ENCODE data around the gene SNAPC4.
"Not testable (repeated sequence)": the region's sequence is repeated elsewhere in the genome, so short reads cannot be mapped to it uniquely, and the experiment has no call there.

SNAPC4 gene

GRCh38 chr9:136407911-136408310 lies 7.9 kb upstream of the SNAPC4 start:
- no peak for DNase-seq (ENCODE audit: low read depth, low spot score)

- DNase-seq (ENCODE audit: low read depth, low spot score), result not testable (repeated sequence)
Observed at GRCh38 chr9:136407061-136407460, 7.1 kb upstream of the SNAPC4 start.

- DNase-seq (ENCODE audit: low read depth, low spot score), result not testable (repeated sequence)
Observed at GRCh38 chr9:136405904-136406303, 5.9 kb upstream of the SNAPC4 start.

- DNase-seq (ENCODE audit: low read depth, low spot score), result no peak
Observed at GRCh38 chr9:136405481-136405880, 5.5 kb upstream of the SNAPC4 start.

GRCh38 chr9:136404801-136405136 lies 4.8 kb upstream of the SNAPC4 start:
- no peak for DNase-seq (ENCODE audit: low read depth, low spot score)

GRCh38 chr9:136403915-136404800 lies 4.2 kb upstream of the SNAPC4 start:
- DNase-seq (ENCODE audit: low read depth, low spot score), result no peak

- no peak for DNase-seq (ENCODE audit: low read depth, low spot score)
Observed at GRCh38 chr9:136403538-136403914, 3.6 kb upstream of the SNAPC4 start.

GRCh38 chr9:136402067-136402466 lies 2.1 kb upstream of the SNAPC4 start:
- DNase-seq (ENCODE audit: low read depth, low spot score), result no peak

- DNase-seq (ENCODE audit: low read depth, low spot score), result no peak
Observed at GRCh38 chr9:136401173-136401922, 1.4 kb upstream of the SNAPC4 start.

- no peak for DNase-seq (ENCODE audit: low read depth, low spot score)
Observed at GRCh38 chr9:136399176-136400037, 563 bp downstream of the SNAPC4 start.

GRCh38 chr9:136398286-136398685 lies 1.7 kb downstream of the SNAPC4 start:
- no peak for DNase-seq (ENCODE audit: low read depth, low spot score)

- no peak for DNase-seq (ENCODE audit: low read depth, low spot score)
Observed at GRCh38 chr9:136397643-136398042, 2.3 kb downstream of the SNAPC4 start.

- no peak for DNase-seq (ENCODE audit: low read depth, low spot score)
Observed at GRCh38 chr9:136396219-136396515, 3.8 kb downstream of the SNAPC4 start.

- DNase-seq (ENCODE audit: low read depth, low spot score), result no peak
Observed at GRCh38 chr9:136395345-136396218, 4.4 kb downstream of the SNAPC4 start.

GRCh38 chr9:136395020-136395340 lies 5.0 kb downstream of the SNAPC4 start:
- no peak for DNase-seq (ENCODE audit: low read depth, low spot score)

GRCh38 chr9:136394312-136395019 lies 5.5 kb downstream of the SNAPC4 start:
- DNase-seq (ENCODE audit: low read depth, low spot score), result no peak

GRCh38 chr9:136393531-136393930 lies 6.4 kb downstream of the SNAPC4 start:
- no peak for DNase-seq (ENCODE audit: low read depth, low spot score)

GRCh38 chr9:136392538-136393449 lies 7.2 kb downstream of the SNAPC4 start:
- no peak for DNase-seq (ENCODE audit: low read depth, low spot score)

GRCh38 chr9:136391737-136392537 lies 8.0 kb downstream of the SNAPC4 start:
- DNase-seq (ENCODE audit: low read depth, low spot score), result no peak
